HCT116 (cell line): Measurements from ENCODE around the gene PKP3. TPM values are rescaled to one million over a fixed set of nuclear protein-coding genes. Genes with fewer than 3 reads are reported as not detected.

Source experiments
- ATAC-seq: fragments of 200-7000 bp; cut with Tn5 transposase; 2 replicates; pipeline ENCODE4 v1.9.1; 2020; ENCODE audit warnings: mild to moderate bottlenecking, moderate library complexity
- BruUV-seq: library from RNA; stranded (reverse); fragments of 400-500 nt; replicated peaks from 2 replicates; lab custom pipeline; 2021; lab: Mats Ljungman, UMichigan
- CTCF ChIA-PET: fragments of 300-600 bp; sonication (Branson Sonifier 250); formaldehyde crosslinking; loops from one replicate; lab custom pipeline; 2021; ENCODE audit warnings: antibody characterized with exemption; lab: Charles Lee
- POLR2A ChIA-PET: fragments of 300-600, 350-600 bp; sonication (Branson Sonifier 250); formaldehyde crosslinking; loops from one replicate; lab custom pipeline; 2021; ENCODE audit warnings: antibody characterized with exemption; lab: Charles Lee
- RAD21 ChIA-PET, 2 experiments: fragments of 300-600 bp; sonication (Branson Sonifier 250); formaldehyde crosslinking; loops; one replicate each; lab custom pipeline; 2023; ENCODE audit warnings: low total read pairs in 2 of 2; ENCODE audit not compliant: uncharacterized antibody in 2 of 2, unreplicated experiment in 2 of 2, low non-redundant PET in 1 of 2; lab: Charles Lee
- DNase-seq: peaks from one replicate; pipeline ENCODE4 v3.0.0-alpha.2; 2010; ENCODE audit warnings: low read depth, low spot score
- H2AFZ ChIP-seq: fragments of 200-600 bp; shearing (Covaris generic), sonication (generic); 2 replicates; pipeline ENCODE4 v1.6.1; 2017; ENCODE audit warnings: low read depth, mixed run types, mixed read lengths, antibody characterized with exemption, low read length; ENCODE audit not compliant: poor library complexity, severe bottlenecking
- H3K27ac ChIP-seq: 2 replicates; pipeline ENCODE4 v1.5.1; 2012; ENCODE audit warnings: low read depth, low read length
- H3K27me3 ChIP-seq: fragments of 200-600 bp; sonication (generic); 2 replicates; pipeline ENCODE4 v1.6.1; 2016; ENCODE audit warnings: mixed run types, low read length, mixed read lengths; ENCODE audit not compliant: insufficient read depth
- H3K36me3 ChIP-seq, 2 experiments: fragments of 200-500 bp in 1 of 2; fragments of 200-600 bp in 1 of 2; sonication (Bioruptor generic) in 1 of 2; sonication (generic) in 1 of 2; 2 replicates each; pipeline versions ENCODE4 v1.5.1 to v1.6.1; 2014 to 2016; ENCODE audit warnings: low read length in 2 of 2, inconsistent platforms in 1 of 2, mixed read lengths in 1 of 2, mixed run types in 1 of 2; ENCODE audit not compliant: insufficient read depth in 2 of 2, control insufficient read depth in 1 of 2
- H3K4me1 ChIP-seq, 2 experiments: fragments of 200-600 bp in 1 of 2; sonication (generic) in 1 of 2; 2 replicates each; pipeline versions ENCODE4 v1.5.1 to v1.6.1; 2012 to 2017; ENCODE audit warnings: low read length in 2 of 2, inconsistent platforms in 1 of 2, mild to moderate bottlenecking in 1 of 2, mixed read lengths in 1 of 2, mixed run types in 1 of 2, moderate library complexity in 1 of 2; ENCODE audit not compliant: insufficient read depth in 2 of 2, control insufficient read depth in 1 of 2
- H3K4me2 ChIP-seq: fragments of 200-600 bp; sonication (generic); 2 replicates; pipeline ENCODE4 v1.6.1; 2017; ENCODE audit warnings: mixed run types, low read length, mixed read lengths
- H3K4me3 ChIP-seq, 2 experiments: fragments of 200-600 bp in 1 of 2; sonication (generic) in 1 of 2; replicated peaks in 1 of 2; 2 replicates each; pipeline ENCODE4 v1.5.1; 2011 to 2016; ENCODE audit warnings: low read length in 2 of 2, control low read depth in 1 of 2, low read depth in 1 of 2, mild to moderate bottlenecking in 1 of 2, mixed read lengths in 1 of 2, mixed run types in 1 of 2
- H3K79me2 ChIP-seq: fragments of 200-600 bp; sonication (generic); 2 replicates; pipeline ENCODE4 v1.6.1; 2017; ENCODE audit warnings: mild to moderate bottlenecking, mixed run types, low read length, moderate library complexity, mixed read lengths; ENCODE audit not compliant: insufficient read depth
- H3K9ac ChIP-seq: fragments of 200-600 bp; sonication (generic); 2 replicates; pipeline ENCODE4 v1.6.1; 2016; ENCODE audit warnings: low read length, mixed read lengths
- H3K9me2 ChIP-seq: fragments of 200-600 bp; sonication (generic), shearing (Covaris generic); 2 replicates; pipeline ENCODE4 v1.6.1; 2017; ENCODE audit warnings: mixed run types, mild to moderate bottlenecking, moderate library complexity; ENCODE audit not compliant: insufficient read depth
- H3K9me3 ChIP-seq, 2 experiments: fragments of 200-500 bp in 1 of 2; fragments of 200-600 bp in 1 of 2; sonication (Bioruptor generic) in 1 of 2; sonication (generic) in 1 of 2; 2 replicates each; pipeline ENCODE4 v1.6.1; 2014 to 2017; ENCODE audit warnings: low read length in 2 of 2, mixed read lengths in 2 of 2, inconsistent platforms in 1 of 2, low read depth in 1 of 2, mild to moderate bottlenecking in 1 of 2, mixed run types in 1 of 2, moderate library complexity in 1 of 2; ENCODE audit not compliant: control insufficient read depth in 1 of 2, insufficient read depth in 1 of 2
- H4K20me1 ChIP-seq: fragments of 200-600 bp; sonication (generic), shearing (Covaris generic); 2 replicates; pipeline ENCODE4 v1.6.1; 2017; ENCODE audit warnings: mixed run types, mild to moderate bottlenecking, moderate library complexity; ENCODE audit not compliant: insufficient read depth
- ATF3 ChIP-seq: IDR thresholded peaks from 2 replicates; pipeline ENCODE4 v1.6.1; 2012
- CTCF ChIP-seq, 3 experiments: fragments of 200-600 bp in 1 of 3; sonication (generic) in 1 of 3; IDR thresholded peaks in 2 of 3; conservative IDR thresholded peaks in 1 of 3; 2 replicates each; pipeline ENCODE4 v1.5.1; 2012 to 2017; ENCODE audit warnings: low read depth in 2 of 3, low read length in 2 of 3, antibody characterized with exemption in 1 of 3, borderline replicate concordance in 1 of 3, control low read depth in 1 of 3, mild to moderate bottlenecking in 1 of 3, mixed read lengths in 1 of 3, mixed run types in 1 of 3, moderate library complexity in 1 of 3; ENCODE audit not compliant: insufficient read depth in 1 of 3
- EGR1 ChIP-seq: IDR thresholded peaks from 2 replicates; pipeline ENCODE4 v1.6.1; 2012; ENCODE audit warnings: low read depth
- EZH2phosphoT487 ChIP-seq: fragments of 200-600 bp; IDR thresholded peaks from 2 replicates; pipeline ENCODE4 v1.6.1; 2018; ENCODE audit warnings: antibody characterized with exemption, borderline replicate concordance
- POLR2AphosphoS5 ChIP-seq: IDR thresholded peaks from 2 replicates; pipeline ENCODE4 v1.6.1; 2011; ENCODE audit warnings: mild to moderate bottlenecking, low read depth, low read length, moderate library complexity
- RAD21 ChIP-seq: IDR thresholded peaks from 2 replicates; pipeline ENCODE4 v1.6.1; 2012; ENCODE audit warnings: low read depth, mild to moderate bottlenecking
- REST ChIP-seq: IDR thresholded peaks from 2 replicates; pipeline ENCODE4 v1.6.1; 2012; ENCODE audit warnings: low read depth
- SRF ChIP-seq: IDR thresholded peaks from 2 replicates; pipeline ENCODE4 v1.6.1; 2012; ENCODE audit warnings: low read depth
- TCF7L2 ChIP-seq: IDR thresholded peaks from 2 replicates; pipeline ENCODE4 v1.7.0; 2011; ENCODE audit warnings: borderline replicate concordance, inconsistent platforms; ENCODE audit not compliant: insufficient read depth, insufficient read length; ENCODE audit errors: extremely low read depth
- YY1 ChIP-seq: IDR thresholded peaks from 2 replicates; pipeline ENCODE4 v1.6.1; 2011; ENCODE audit warnings: low read length, low read depth, moderate library complexity, mild to moderate bottlenecking; ENCODE audit not compliant: insufficient replicate concordance; ENCODE audit errors: extremely low read depth
- ZNF274 ChIP-seq: fragments of 200-500 bp; sonication (Bioruptor generic); IDR thresholded peaks from 2 replicates; pipeline ENCODE4 v1.6.1; 2014; ENCODE audit warnings: mild to moderate bottlenecking, low read depth, low read length, inconsistent platforms
- intact Hi-C: fragments of 100-400 bp; cut with micrococcal nuclease; formaldehyde crosslinking; loops from 2 replicates; pipeline ENCODE4 v1.10.0; 2022
- total RNA-seq: library from RNA; stranded (reverse); gene quantifications from one replicate; pipeline ENCODE4 v1.2.1, GENCODE V29; 2021; ENCODE audit not compliant: unreplicated experiment

Gene PKP3
- total RNA-seq, 1 experiment from 2014 or later = 157 TPM

GRCh38 chr11:419248-420005, 25.4 kb downstream of the PKP3 start:
- POLR2A ChIA-PET = no interaction called here
- peaks cover 19 to 30% of the 10 kb centered on the region in 2 experiments for H3K4me1 ChIP-seq
- TF ChIP-seq EZH2phosphoT487 = no peak
- TF ChIP-seq EGR1 = no peak
- TF ChIP-seq CTCF (IDR thresholded peaks at IDR 0.05 in 2 of 3, conservative IDR thresholded peaks at IDR 0.05 in 1 of 3; ENCODE audit: borderline replicate concordance in 1 of 3, insufficient read depth in 1 of 3, low read depth in 2 of 3, low read length in 2 of 3) = no peak
- TF ChIP-seq ATF3 = no peak
- TF ChIP-seq TCF7L2 = no peak
- no peak for TF ChIP-seq POLR2AphosphoS5
- TF ChIP-seq SRF = no peak
- TF ChIP-seq RAD21 = no peak
- TF ChIP-seq YY1 = no peak
- TF ChIP-seq ZNF274 = no peak
- TF ChIP-seq REST = no peak
- TF ChIP-seq, all 23 proteins: peak for 0
- ChIA-PET CTCF (no interaction called here), RAD21 (no interaction called here)
- Histone ChIP-seq H4K20me1 (no peaks in the 10 kb centered on the region), H3K9me2 (no peaks in the 10 kb centered on the region), H3K9ac (no peak overlapping the region), H3K27ac (no peak overlapping the region), H3K4me3 (no peak overlapping the region), H3K4me2 (no peak overlapping the region), H3K27me3 (no peaks in the 10 kb centered on the region), H2AFZ (no peak overlapping the region), H3K36me3 (no peaks in the 10 kb centered on the region), H3K79me2 (no peaks in the 10 kb centered on the region; the same call in 1 of the 2 replicates), H3K9me3 (no peaks in the 10 kb centered on the region)
- ATAC-seq (no peak), DNase-seq (no peak)
- intact Hi-C loops = no loop called here
- BruUV-seq = no TSS peak
